AG04449 (cell line): ENCODE data around the gene TBC1D5.

Source experiments
- CTCF ChIA-PET: fragments of 350-600 bp; formaldehyde crosslinking; extraction: SDS; loops from one replicate; lab custom pipeline; 2021; ENCODE audit warnings: antibody characterized with exemption; lab: Yijun Ruan, JAX
- POLR2A ChIA-PET: fragments of 400-600, 350-600 bp; formaldehyde crosslinking; extraction: SDS; loops from one replicate; lab custom pipeline; 2020; ENCODE audit warnings: antibody characterized with exemption, inconsistent platforms; lab: Yijun Ruan, JAX
- DNase-seq: peaks from one replicate; pipeline ENCODE4 v3.0.0-alpha.2; 2010; ENCODE audit warnings: low read depth, low spot score
- H3K4me3 ChIP-seq: 2 replicates; pipeline ENCODE4 v1.5.1; 2011; ENCODE audit warnings: low read depth, mild to moderate bottlenecking, control low read depth, low read length
- TF ChIP-seq, protein P1 (sequence below): IDR thresholded peaks from one replicate; pipeline ENCODE4 v1.5.1; 2011; ENCODE audit warnings: mild to moderate bottlenecking, moderate library complexity, low read length, control low read depth, inconsistent platforms; ENCODE audit not compliant: insufficient read depth; ENCODE audit errors: missing control alignments

TBC1D5 gene

GRCh38 chr3:17158941-17159682 lies 583.3 kb downstream of the TBC1D5 start:
- no peak for DNase-seq
- ChIA-PET CTCF (interaction anchor here (0.6 to 1.2 kb wide), 3 partner anchors 15 to 37 kb away, joined by 3 read pairs; no protein-coding TSS in a partner anchor), POLR2A (no interaction called here)
- TF ChIP-seq, protein P1, sequence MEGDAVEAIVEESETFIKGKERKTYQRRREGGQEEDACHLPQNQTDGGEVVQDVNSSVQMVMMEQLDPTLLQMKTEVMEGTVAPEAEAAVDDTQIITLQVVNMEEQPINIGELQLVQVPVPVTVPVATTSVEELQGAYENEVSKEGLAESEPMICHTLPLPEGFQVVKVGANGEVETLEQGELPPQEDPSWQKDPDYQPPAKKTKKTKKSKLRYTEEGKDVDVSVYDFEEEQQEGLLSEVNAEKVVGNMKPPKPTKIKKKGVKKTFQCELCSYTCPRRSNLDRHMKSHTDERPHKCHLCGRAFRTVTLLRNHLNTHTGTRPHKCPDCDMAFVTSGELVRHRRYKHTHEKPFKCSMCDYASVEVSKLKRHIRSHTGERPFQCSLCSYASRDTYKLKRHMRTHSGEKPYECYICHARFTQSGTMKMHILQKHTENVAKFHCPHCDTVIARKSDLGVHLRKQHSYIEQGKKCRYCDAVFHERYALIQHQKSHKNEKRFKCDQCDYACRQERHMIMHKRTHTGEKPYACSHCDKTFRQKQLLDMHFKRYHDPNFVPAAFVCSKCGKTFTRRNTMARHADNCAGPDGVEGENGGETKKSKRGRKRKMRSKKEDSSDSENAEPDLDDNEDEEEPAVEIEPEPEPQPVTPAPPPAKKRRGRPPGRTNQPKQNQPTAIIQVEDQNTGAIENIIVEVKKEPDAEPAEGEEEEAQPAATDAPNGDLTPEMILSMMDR = no peak
- no peak overlapping the region for H3K4me3 ChIP-seq

GRCh38 chr3:17157713-17158112 lies 584.7 kb downstream of the TBC1D5 start:
- H3K4me3 ChIP-seq = no peak overlapping the region
- ChIA-PET CTCF (no interaction called here), POLR2A (no interaction called here)

GRCh38 chr3:17156864-17157263 lies 585.6 kb downstream of the TBC1D5 start:
- POLR2A ChIA-PET = no interaction called here
- DNase-seq = no peak
- no peak overlapping the region for H3K4me3 ChIP-seq
- TF ChIP-seq, protein P1 = no peak
- CTCF ChIA-PET = no interaction called here

More at GRCh38 chr3:17157713-17158112, 584.7 kb downstream of the TBC1D5 start:
- TF ChIP-seq, protein P1 = no peak
- peak; percentile 50 for DNase-seq

- no peak for DNase-seq
- TF ChIP-seq, protein P1 = no peak
- ChIA-PET POLR2A (no interaction called here), CTCF (no interaction called here)
- no peak overlapping the region for H3K4me3 ChIP-seq
These were observed 586.5 kb downstream of the TBC1D5 start for GRCh38 chr3:17155951-17156350.

DNA sequence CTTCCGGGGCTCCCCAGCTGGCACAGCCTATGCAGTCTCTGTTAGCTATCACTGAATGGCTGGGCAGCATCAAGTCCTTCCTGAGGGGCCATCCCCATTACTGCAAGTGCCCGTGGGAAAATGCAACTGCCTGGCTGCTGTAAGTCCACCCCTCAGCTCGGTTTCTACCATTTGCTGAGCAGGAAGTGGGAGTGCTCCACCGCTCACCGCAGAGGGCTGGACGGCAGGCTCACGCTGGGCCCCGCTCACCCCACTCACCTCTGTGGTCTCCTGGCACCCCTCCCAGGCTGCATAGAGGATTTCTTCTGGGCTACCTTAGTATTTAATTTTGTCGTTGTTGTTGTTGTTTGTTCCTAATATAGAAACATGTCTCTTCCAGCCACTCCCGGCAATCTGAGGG lies 587.5 kb downstream of the TBC1D5 start:
- CTCF ChIA-PET = no interaction called here

GRCh38 chr3:17154221-17154620 lies 588.2 kb downstream of the TBC1D5 start:
- no peak overlapping the region for H3K4me3 ChIP-seq
- TF ChIP-seq, protein P1 = no peak
- ChIA-PET CTCF (no interaction called here), POLR2A (no interaction called here)
- no peak for DNase-seq

More for the DNA sequence above, 587.5 kb downstream of the TBC1D5 start:
- no peak for DNase-seq
- H3K4me3 ChIP-seq = no peak overlapping the region
- TF ChIP-seq, protein P1 = no peak
- POLR2A ChIA-PET = no interaction called here
